ENCODE measurements around the gene GRIP2. TPM values are rescaled to one million over a fixed set of nuclear protein-coding genes. Genes with fewer than 3 reads are reported as not detected.

GRIP2 gene
- total and polyA plus RNA-seq, 2 donors (not counting 3 experiments of a cell fraction or from before 2014, with no cell fraction given), result not detected

GRCh38 chr3:14570864-14571263 is 30.7 kb upstream of the GRIP2 start:
- Histone ChIP-seq H4K20me1 (replicated peaks; ENCODE audit: control insufficient read depth, extremely low read depth, insufficient read depth, low read length) (no peaks in the 10 kb centered on the region), H2AFZ (ENCODE audit: low read depth, low read length) (no peak overlapping the region), H3K79me2 (ENCODE audit: control insufficient read depth, insufficient read depth, low read length) (no peaks in the 10 kb centered on the region), H3K4me1 (ENCODE audit: control insufficient read depth, extremely low read depth, insufficient read depth, low read length) (no peaks in the 10 kb centered on the region), H3K36me3 (ENCODE audit: control insufficient read depth in 2 of 2, extremely low read depth in 1 of 2, insufficient read depth in 2 of 2, low read length in 2 of 2) (no peaks in the 10 kb centered on the region), H3K9me3 (replicated peaks; ENCODE audit: control insufficient read depth, insufficient read depth, low read length) (no peaks in the 10 kb centered on the region), H3K4me3 (replicated peaks in 1 of 3; ENCODE audit: insufficient read depth in 1 of 3, low read depth in 1 of 3, low read length in 3 of 3) (no peak overlapping the region), H3K27me3 (ENCODE audit: control insufficient read depth in 2 of 2, insufficient read depth in 2 of 2, low read length in 2 of 2) (no peaks in the 10 kb centered on the region), H3K9me1 (replicated peaks; ENCODE audit: control insufficient read depth, extremely low read depth, insufficient read depth, low read length) (no peaks in the 10 kb centered on the region), H3K27ac (ENCODE audit: insufficient read depth, low read depth, low read length) (no peak overlapping the region), H3K9ac (replicated peaks; ENCODE audit: extremely low read depth, insufficient read depth, low read length) (no peak overlapping the region), H3K4me2 (ENCODE audit: insufficient read depth, low read length) (no peak overlapping the region)
- dilution Hi-C loops (cut with MboI; ENCODE audit: extremely low pct_ligation_motif_present, low sequenced_read_pairs) (no loop called here), intact Hi-C loops (cut with micrococcal nuclease) (no loop called here)
- FAIRE-seq (no peak), DNase-seq (ENCODE audit: low read depth, low spot score) (no peak)
- TF ChIP-seq GATA2 (IDR thresholded peaks at IDR 0.05; ENCODE audit: insufficient read depth, insufficient read length, low read depth, low read length), result no peak
- TF ChIP-seq MAX (IDR thresholded peaks at IDR 0.05; ENCODE audit: insufficient read depth, insufficient read length), result no peak
- no peak for TF ChIP-seq CTCF (IDR thresholded peaks at IDR 0.05; ENCODE audit: extremely low read depth in 1 of 2, insufficient read depth in 1 of 2, low read depth in 1 of 2, low read length in 2 of 2)
- no peak for TF ChIP-seq FOS (IDR thresholded peaks at IDR 0.05; ENCODE audit: borderline replicate concordance, insufficient read depth, low read length)
- TF ChIP-seq POLR2AphosphoS5 (IDR thresholded peaks at IDR 0.05; ENCODE audit: insufficient read depth, low read depth, low read length), result no peak
- no peak for TF ChIP-seq MYC (IDR thresholded peaks at IDR 0.05; ENCODE audit: low read depth, low read length)
- no peak for TF ChIP-seq EZH2 (IDR thresholded peaks at IDR 0.05; ENCODE audit: borderline replicate concordance, low read depth, low read length, severe bottlenecking)
- no peak for TF ChIP-seq POLR2A (IDR thresholded peaks at IDR 0.05; ENCODE audit: low read depth, low read length)
- no peak for TF ChIP-seq JUN (IDR thresholded peaks at IDR 0.05; ENCODE audit: borderline replicate concordance, insufficient read depth, insufficient read length, low read depth)
- ChIA-PET CTCF (interaction anchor here (1.1 to 1.3 kb wide), 2 partner anchors 21 to 367 kb away, joined by 4 to 5 read pairs; no protein-coding TSS in a partner anchor), POLR2A (no interaction called here)
- BruUV-seq (replicated peaks), result no TSS peak

Measured in endothelial cell of umbilical vein (primary cell).